ENCODE results near the gene IFIH1.

The IFIH1 gene

GRCh38 chr2:162318328-162319180, at the start of gene IFIH1:
Gene IFIH1, minus strand, starts transcription at chr2:162318684. Its CDS starts 377 bp downstream, at chr2:162318307.
- DNase-seq: no peak

GRCh38 chr2:162365392-162365791, 46.9 kb upstream of the IFIH1 start:
- DNase-seq: no peak

GRCh38 chr2:162344617-162344950, 26.1 kb upstream of the IFIH1 start:
- DNase-seq: no peak

GRCh38 chr2:162343824-162344616, 25.5 kb upstream of the IFIH1 start, which contains the start of gene GCA:
Gene GCA, plus strand, starts transcription at chr2:162344132. Its CDS starts 117 bp downstream, at chr2:162344249.
- peak; percentile 86 to 95 for DNase-seq

- no peak for DNase-seq
These were observed 25.0 kb upstream of the IFIH1 start for GRCh38 chr2:162343492-162343823.

- no peak for DNase-seq
These were observed 24.4 kb upstream of the IFIH1 start for GRCh38 chr2:162342841-162343240.

GRCh38 chr2:162342321-162342720, 23.8 kb upstream of the IFIH1 start:
- DNase-seq: peak in 1 of 2 experiments; percentile 61

GRCh38 chr2:162340822-162341221, 22.3 kb upstream of the IFIH1 start:
- DNase-seq: no peak

GRCh38 chr2:162337868-162338267, 19.4 kb upstream of the IFIH1 start:
- DNase-seq: no peak

GRCh38 chr2:162333968-162334367, 15.5 kb upstream of the IFIH1 start:
- peak in 1 of 2 experiments; percentile 50 for DNase-seq

- no peak for DNase-seq
These were observed 12.4 kb upstream of the IFIH1 start for GRCh38 chr2:162330881-162331280.

GRCh38 chr2:162328424-162329157, 10.1 kb upstream of the IFIH1 start:
- no peak for DNase-seq

- DNase-seq: no peak
These were observed 9.3 kb upstream of the IFIH1 start for GRCh38 chr2:162327806-162328205.

GRCh38 chr2:162327134-162327769, 8.8 kb upstream of the IFIH1 start:
- no peak for DNase-seq

GRCh38 chr2:162324953-162325352, 6.5 kb upstream of the IFIH1 start:
- no peak for DNase-seq

- no peak for DNase-seq
These were observed 2.5 kb upstream of the IFIH1 start for GRCh38 chr2:162320864-162321517.

GRCh38 chr2:162317861-162318327, 590 bp downstream of the IFIH1 start:
- no peak for DNase-seq

- DNase-seq: no peak
These were observed 1.3 kb downstream of the IFIH1 start for GRCh38 chr2:162317058-162317742.

- no peak for DNase-seq
These were observed 1.9 kb downstream of the IFIH1 start for GRCh38 chr2:162316590-162316989.

- no peak for DNase-seq
These were observed 2.5 kb downstream of the IFIH1 start for GRCh38 chr2:162315938-162316337.

GRCh38 chr2:162312853-162313252, 5.6 kb downstream of the IFIH1 start:
- DNase-seq: no peak

Data from NCI-H446 (cell line).